Mammary epithelial cell (primary cell): Measurements from ENCODE around the gene WFIKKN1.

Experiments used
- CTCF ChIP-seq, 2 donors: IDR thresholded peaks in 1 of 2; conservative IDR thresholded peaks in 1 of 2; 2 replicates each; pipeline ENCODE4 v1.5.1; 2011 to 2012; ENCODE audit warnings: inconsistent platforms in 2 of 2, low read length in 2 of 2, mild to moderate bottlenecking in 2 of 2, control low read depth in 1 of 2, low read depth in 1 of 2; ENCODE audit not compliant: insufficient read depth in 1 of 2; ENCODE audit errors: extremely low read depth in 1 of 2
- EZH2 ChIP-seq: IDR thresholded peaks from 2 replicates; pipeline ENCODE4 v1.6.1; 2012; ENCODE audit warnings: low read length, inconsistent platforms, borderline replicate concordance

- TF ChIP-seq CTCF (conservative IDR thresholded peaks at IDR 0.05 in 1 of 2, IDR thresholded peaks at IDR 0.05 in 1 of 2; ENCODE audit: extremely low read depth in 1 of 2, insufficient read depth in 1 of 2, low read depth in 1 of 2, low read length in 2 of 2) (no peak), EZH2 (no peak)
These were observed 40.5 kb upstream of the WFIKKN1 start for GRCh38 chr16:590188-590814.
